Activated gamma-delta T cell treated with Interleukin-2 at 50 U/mL for 16 hours (primary cell): ENCODE results near the gene SNX9.
"Not testable (repeated sequence)": the region's sequence is repeated elsewhere in the genome, so short reads cannot be mapped to it uniquely, and the experiment has no call there.

ENCODE experiments used
- DNase-seq: peaks from one replicate; pipeline ENCODE4 v3.0.0-alpha.2; 2020

Gene SNX9

DNA sequence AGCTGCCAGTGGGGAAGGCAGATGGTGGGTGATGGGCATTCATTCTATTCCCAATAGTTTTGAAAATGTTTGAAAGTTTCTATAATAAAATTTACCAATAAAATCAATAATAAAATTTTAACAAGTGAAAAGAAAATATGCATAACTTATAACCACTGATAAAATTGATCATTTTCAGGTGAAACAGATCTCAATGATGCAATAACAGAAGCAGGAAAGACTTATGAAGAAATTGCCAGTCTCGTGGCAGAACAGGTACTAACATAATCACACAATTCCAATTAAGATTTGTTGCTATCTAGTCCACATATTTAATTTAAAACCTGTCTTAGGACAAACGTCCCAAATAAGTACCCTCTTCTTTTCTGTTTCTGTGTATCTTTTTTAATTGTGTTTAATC lies 112.7 kb downstream of the SNX9 start:
- DNase-seq = no peak

DNA sequence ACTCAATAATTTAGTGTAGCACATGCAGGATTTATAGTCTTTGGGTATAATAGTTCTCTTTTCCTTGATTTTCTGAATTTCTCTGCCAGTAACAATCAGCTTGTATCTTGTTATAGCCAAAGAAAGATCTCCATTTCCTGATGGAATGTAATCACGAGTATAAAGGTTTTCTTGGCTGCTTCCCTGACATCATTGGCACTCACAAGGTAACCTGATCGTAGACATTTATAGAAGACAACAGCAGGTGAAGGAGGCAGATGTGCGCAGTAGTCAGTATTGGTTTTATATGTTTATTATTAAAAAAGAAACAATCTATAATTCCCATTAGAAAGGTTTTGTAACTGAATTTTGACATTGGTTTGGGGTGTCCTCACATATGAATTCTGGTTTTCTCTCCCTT lies 114.3 kb downstream of the SNX9 start:
- DNase-seq = no peak

DNA sequence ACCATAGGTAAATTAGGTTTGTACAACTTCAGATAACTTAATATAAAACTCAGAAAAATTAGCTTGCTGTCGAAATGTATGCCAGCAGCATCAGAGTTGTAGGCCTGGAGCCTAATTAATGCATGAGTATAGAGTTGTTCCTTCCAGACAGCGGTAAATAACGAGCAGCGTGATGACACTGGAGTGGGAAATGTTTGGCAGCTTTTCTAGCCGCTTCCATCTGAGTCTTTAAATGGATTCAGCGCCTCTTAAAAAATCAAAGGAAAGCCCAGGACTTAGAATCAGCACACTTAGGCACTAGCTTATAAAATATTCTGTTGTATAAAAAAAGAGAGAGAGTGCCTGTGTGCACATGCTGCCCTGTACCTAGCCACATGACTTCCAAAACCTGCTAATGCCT lies 114.9 kb downstream of the SNX9 start:
- DNase-seq = no peak

DNA sequence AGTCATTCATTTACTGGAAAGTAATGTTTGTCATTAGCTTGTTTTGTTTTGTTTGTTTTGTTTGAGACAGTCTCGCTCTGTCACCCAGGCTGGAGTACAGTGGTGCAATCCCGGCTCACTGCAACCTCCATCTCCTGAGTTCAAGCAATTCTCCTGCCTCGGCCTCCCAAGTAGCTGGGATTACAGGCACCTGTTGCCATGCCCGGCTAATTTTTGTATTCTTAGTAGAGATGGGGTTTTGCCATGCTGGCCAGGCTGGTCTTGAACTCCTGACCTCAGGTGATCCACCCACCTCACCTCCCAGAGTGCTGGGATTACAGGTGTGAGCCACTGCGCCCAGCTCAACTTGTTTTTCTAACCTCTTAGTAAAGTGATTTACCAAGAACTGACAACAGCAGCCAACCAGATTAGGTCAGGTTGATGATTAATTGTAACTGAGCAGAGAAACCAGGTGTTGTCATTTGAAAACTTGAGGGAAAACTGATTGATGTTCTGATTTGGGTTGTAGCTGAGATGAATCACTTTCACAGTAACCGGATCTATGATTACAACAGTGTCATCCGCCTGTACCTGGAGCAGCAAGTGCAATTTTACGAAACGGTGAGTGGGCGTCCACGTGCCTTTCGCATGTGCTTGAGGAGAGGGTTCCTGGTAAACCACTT lies 117.5 kb downstream of the SNX9 start:
- DNase-seq = not testable (repeated sequence)

DNA sequence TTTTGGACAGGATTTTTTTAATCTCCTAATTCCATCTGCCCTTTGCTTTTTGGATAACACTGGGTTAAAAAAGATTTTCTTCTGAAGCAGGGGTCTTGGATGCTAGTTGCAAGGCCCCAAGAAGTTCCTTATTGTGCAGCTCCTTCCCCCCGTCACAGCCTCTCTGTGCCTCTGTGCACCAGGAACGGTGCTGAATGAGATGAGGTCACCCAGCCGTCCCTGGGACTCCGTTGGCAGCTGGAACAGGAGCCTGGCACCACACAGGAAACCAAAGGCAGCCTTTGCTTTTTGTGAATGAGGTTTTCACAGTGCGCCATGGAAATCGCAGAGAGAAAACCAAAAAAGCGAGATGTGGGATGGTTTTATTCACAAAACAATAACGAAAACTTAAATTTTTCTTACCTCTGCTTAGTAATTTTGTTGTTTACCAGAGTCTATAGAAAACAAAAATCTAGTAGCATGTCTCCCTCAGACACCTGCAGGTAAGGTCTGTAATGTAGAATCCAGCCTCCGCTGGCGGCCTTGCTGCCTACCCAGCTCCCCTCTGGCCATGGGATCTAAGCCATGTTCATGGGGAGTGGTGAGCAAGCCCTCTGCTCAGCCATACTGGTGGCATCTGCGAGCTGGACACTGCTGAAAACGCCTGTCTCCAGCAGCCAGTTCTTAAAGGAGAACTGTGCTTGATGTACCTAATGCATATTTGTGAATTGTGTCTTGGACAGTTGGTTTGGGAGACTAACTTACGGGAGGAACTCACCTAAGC lies 118.2 kb downstream of the SNX9 start:
- DNase-seq = no peak

DNA sequence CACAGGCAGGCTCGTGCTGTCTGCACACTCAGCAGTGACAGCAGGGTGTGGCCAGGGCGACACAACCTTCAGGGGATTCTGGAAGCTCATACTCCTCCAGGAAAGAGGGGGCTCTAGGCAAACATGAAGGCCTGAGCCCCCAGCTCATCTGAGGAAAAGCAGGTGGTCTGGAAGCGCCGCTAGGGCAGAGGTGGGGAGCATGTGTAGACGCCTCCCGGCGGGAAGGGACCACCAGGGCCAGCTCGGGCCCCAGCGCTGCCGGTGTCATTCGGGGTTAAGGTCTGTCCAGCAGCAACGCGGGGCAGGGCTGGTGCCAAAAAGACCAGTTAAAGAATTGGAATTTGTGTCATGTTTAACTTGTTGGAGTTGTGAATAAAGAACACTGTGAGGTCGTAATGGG lies 119.3 kb downstream of the SNX9 start:
- no peak for DNase-seq

DNA sequence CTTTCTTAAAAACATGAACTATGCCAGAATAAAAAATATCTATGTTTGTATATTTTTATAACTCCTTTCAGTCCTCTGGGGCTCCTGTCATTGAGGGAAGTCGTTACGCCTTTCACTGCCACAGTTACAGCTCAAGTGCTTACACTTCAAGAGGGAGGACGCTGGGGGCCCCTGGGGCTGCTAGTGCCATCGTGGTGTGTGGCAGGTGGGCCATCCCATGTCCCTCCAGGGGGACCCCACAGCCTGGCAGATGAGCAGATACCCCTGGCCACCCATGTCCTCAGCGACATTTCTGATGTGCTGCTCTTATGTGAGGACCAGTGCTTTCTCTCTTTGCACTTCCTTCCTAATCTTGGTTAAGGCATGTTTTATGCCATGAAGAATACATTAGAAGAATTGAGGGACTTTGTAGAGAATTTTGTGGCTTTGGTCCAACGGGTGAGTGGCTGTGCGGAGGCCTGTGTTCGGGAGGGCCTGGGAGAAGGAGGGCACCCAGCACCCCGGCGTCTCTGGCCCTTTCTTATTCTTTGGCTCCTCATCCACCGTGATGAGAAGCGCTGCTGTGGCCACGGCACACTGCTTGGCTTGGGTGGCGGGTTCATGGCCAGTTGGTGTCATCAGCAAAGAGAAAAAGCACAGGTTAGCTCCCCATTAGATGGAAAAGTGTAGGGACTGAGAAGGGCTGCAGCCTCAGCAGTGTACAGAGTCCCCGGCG lies 120.4 kb downstream of the SNX9 start:
- DNase-seq = no peak

DNA sequence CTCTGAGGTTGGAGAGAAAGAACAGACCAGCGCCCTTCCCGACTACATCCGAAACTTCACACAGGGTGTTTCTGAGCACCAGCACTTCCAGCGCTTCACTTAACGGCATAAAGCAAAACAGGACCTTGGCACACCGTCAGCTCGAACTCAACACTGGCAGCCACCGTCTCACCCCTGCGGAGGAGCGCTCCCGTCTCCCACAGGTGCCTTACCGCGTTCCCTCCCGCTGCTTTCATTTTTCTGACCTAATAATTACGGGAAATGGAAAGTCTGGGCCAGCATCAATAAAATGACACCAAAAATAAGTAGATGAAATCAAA lies 120.9 kb downstream of the SNX9 start:
- DNase-seq = no peak

DNA sequence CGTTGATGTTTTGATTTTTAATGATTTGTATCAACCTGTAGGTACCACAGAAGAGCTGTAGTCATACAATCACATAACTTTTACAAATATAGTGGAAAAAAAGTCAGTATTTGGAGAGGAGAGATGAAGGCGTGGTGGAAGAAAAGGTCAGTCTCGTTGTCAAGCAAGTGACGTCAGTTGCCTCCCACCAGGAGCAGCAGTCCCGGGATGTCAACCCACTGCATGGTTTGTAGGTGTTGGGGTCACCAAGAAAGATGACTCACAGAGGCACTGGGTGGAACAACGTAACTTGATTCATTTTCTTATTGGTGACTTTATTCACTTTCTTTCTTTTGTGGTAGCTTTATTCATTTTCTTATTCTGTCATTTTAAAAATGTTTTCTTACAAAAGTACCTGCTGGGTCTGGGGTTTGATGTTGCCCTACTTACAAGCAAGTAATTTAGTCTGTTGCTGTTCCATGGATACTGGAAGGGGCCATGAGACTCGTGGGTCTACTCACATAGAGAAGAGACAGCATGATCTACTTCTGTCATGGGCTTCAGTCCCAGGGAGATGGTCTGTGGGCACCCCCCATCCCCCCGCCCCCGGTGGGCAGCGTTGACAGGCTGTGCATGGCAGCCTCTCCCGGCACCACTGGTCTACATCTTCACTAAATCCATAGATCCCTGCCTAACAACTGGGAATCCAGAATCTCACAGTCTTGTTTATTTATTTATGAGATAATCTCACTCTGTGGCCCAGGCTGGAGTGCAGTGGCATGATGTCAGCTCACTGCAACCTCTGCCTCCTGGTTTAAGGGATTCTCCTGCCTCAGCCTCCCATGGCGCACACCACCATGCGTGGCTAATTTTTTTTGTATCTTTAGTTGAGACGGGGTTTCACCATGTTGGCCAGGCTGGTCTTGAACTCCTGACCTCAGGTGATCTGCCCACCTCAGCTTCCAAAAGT lies 122.2 kb downstream of the SNX9 start:
- DNase-seq = no peak

DNA sequence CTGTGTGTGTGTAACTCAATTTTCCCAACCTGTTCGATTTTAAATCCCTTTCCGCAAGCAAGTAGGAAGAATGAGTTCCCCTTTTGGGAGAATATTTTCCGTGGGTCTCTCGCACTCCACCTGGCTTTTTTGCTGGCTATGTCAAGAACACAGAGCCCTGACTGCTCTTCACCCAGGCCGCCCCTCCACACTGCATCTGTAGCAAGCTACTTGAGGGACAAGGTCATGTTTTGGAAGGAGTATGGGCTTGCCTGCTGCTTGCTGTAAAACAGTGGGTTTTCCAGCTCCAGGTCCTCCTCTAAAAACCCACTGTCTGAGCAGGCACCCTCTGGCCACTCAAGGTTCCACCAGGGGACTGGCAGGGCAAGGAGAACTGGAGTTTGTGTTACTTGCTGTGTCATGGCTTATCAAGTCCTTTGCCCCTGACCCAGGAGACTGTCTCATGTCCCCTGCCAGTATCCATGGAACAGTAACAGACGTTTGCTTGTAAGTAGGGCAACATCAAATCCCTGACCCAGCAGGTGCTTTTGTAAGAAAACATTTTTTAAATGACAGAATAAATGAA lies 123.1 kb downstream of the SNX9 start:
- no peak for DNase-seq

DNA sequence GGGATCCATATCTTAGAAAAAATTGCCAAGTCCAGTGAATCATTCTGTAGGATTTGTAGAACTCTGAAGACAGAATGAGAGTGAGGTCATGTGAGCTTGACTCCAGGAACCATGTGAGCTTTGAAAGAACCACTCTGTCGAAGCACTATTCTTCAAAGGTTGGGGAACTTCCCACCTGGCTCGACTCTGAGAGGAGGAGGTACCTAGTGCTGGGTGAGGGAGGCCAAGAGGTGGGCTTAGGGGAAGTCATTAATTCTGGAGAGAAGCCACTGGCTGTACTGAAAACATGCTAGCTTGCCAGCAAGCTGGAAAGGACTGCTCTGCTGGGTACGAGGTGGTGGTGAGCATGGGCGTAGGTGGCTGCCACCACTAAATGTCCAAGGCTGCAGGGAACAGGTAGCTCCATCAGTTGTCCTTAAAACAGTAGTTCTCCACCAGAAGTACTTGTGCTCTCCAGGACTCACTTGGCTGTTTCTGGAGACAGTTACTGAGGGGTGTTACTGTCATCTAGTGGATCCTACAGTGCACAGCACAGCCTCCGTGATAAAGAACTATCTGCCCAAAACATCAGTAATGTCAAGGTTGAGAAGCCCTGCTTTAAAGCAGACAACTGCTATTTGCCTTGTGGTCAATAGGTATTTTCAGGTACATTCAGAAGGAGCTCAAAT lies 124.0 kb downstream of the SNX9 start:
- no peak for DNase-seq

DNA sequence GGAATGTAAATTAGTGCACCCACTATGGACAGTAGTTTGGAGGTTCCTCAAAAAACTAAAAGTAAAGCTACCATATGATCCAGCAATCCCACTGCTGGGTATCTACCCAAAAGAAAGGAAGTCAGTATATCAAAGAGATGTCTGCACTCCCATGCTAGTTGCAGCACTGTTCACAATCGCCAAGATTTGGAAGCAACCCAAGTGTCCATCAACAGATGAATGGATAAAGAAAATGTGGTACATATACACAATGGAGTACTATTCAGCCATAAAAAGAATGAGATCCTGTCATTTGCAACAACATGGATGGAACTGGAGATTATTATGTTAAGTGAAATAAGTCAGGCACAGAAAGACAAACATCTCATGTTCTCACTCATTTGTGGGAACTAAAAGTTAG lies 127.9 kb downstream of the SNX9 start:
- DNase-seq = not testable (repeated sequence)

DNA sequence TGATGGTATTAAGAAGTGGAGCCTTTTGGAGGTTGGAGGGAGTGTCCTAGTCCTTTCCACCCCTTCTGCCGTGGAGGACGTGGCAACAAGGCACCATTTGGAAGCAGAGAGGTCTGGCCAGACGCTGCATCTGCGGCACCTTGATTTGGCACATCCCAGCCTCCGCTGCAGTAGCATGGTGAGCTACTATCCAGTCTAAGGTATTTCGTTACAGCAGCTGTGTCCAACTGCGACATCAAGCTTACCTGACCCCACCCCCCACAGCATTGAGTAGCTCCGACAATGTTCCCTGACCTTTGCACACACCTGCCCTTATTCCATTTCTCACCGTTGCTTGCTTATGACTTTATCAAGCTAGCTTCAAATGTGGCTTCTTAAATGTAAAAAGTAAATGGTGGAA lies 128.8 kb downstream of the SNX9 start:
- DNase-seq = no peak

DNA sequence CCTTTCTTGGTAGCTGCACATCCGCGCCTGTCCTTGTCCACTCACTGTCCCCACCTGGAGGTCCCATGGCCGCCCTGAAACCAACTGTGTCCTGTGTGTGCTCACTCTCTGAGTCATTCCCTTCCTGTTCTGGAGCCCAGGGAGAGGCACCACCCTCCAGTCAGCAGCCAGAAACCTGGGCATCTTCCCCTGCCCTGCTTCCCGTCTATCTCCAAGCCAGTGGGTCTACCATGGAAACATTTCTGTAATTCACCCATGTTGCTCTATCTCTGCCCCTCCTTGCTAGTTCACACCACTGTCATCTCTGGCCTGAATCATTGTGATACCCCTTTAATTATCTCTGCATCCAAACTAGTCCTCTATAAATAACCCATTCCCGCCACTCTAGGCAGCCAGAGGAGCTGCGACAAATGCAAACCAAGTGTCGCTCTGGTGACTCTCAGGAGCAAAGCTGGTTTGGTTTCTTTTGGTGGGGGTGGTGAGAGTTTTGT lies 129.9 kb downstream of the SNX9 start:
- no peak for DNase-seq

DNA sequence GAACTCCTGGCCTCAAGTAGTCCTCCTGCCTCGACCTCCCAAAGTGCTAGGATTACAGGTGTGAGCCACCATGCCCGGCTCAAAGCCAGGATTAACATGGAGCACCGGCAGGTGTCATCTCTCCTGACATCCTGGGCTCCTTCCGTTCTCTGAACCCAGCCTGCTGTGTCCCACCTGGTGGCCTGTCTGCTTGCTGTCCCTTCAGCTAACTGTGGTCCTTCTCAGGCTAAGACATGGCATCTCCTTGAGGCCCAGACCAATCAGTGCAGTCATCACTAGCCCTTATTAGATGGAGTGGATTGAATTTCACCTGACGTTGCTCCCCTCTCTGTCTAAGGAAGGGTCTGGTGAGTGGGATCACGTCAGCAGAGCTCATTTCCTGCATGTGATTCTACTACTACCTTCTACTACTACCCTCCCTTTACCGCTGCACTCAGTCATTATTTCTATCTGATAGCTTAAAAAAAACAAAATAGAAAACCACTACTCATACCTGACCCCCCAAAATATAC lies 130.6 kb downstream of the SNX9 start:
- DNase-seq = no peak

DNA sequence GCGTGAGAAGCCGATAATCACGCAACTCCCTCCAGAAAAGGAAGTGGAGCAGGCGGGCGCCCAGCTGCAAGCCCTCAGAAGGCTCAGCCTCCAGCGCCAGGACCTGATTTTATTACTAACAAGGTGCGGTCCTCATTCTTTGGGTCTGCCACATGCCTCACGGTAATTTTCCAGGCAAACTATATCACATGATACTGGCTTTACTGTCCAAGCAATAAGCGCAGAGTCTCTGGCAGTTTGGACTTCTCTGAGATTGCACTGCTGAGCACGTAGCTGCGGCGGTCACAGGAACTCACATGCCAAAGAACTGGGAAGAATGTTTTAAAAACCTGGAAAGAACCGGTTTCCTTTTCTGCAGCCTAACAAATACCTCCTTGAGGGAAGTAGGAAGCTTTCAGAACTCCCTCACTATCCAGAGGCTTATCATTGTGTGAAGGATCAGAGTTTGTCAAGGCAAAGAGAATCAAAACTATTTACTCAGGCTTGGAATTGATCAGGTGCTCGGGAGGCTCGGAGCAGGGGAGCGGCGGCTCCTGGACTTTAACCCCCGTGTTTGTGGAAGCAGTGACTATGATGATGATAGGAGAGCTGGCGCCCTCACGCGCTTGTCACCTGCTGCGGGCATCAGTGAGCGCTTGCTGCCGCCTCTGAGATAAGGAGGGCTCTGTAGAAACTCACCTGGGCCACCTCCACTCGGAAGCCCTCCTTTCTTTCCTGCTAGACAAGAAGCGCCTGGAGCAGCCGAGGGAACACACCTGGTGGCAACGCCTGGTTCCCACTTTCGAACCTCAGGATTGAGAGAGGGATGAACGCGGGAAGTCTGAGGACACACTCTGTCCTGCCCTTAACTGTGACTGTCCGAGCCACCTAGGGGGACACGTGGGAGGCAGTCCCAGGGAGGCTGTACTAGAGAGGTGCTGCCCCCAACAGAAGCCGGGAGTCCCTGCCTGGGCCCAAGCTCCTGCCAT lies 131.4 kb downstream of the SNX9 start:
- DNase-seq = no peak

DNA sequence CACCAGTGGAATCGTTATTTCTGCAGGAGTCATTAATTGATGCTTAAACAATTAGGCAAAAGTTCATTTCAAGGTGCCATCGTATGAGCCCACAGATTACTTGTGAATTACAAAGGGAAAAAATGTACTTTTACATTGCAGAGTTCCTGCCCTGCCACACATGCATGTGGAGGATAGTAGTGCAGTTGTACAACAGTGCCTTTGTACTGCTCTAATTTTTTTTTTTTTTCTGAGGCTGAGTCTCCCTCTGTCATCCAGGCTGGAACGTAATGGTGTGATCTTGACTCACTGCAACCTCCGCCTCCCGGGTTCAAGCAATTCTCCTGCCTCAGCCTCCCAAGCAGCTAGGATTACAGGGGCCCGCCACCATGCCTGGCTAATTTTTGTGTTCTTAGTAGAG lies 132.6 kb downstream of the SNX9 start:
- no peak for DNase-seq

DNA sequence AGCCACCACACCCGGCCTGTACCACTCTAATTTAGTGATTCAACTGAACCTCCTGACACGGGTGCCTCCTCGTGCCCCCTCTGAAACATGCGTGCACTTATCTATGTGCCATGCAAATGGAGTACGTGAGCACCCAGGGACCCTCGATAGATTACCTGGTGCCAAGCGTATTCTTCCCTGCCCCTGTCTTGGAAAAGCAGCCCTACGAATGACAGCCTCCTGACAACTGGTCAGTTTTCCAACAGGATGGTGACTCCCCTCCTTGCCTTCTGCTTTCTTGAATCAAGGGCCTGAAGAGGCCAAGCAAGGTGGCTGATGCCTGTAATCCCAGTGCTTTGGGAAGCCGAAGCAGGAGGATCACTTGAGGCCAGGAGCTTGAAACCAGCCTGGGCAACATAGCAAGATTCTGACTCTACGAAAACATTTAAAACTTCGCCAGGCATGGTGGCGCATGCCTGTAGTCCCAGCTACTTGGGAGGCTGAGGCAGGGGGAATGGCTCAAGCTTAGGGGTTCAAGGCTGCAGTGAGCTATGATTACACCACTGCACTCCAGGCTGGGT lies 133.2 kb downstream of the SNX9 start:
- no peak for DNase-seq

DNA sequence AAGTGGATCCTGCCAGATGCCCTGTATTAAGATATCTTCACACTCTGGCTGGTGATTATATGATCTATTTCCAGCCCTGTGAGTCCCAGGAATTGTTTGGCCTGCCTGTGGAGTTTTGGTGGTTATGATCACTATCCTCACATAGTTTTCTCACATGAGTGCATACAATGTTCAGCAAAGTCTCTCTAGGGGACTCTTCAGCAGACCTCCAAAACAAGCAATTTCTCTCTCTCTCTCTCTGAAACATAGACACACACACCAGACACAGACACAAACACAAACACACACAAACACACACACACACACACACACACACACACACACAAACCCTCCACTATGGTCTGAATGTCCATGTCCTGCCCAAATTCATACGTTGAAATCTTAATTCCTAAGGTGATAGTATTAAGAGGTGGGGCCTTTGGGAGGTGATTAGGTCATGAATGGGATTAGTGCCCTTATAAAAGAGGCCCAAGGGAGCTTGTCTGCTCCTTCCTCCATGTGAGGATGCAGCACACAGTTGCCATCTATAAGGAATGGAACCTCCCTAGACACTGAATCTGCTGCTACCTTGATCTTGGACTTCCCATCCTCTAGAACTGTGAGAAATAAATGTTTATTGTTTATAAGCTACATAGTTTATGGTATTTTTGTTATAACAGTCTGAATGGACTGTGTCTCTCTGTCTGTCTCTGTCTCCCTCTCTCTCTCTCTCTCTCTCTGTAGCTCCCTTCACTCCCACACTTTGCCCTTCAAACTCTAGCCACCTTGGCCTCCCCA lies 136.6 kb downstream of the SNX9 start:
- no peak for DNase-seq
